Heart left ventricle (tissue), 16 donors: ENCODE measurements around the gene GNAQ. TPM values are rescaled to one million over a fixed set of nuclear protein-coding genes. Genes with fewer than 3 reads are reported as not detected.

Experiments used
- ATAC-seq, 4 donors: fragments of 200-7000 bp; cut with Tn5 transposase; one replicate each; pipeline ENCODE4 v1.9.1; 2020 to 2022; ENCODE audit warnings: moderate library complexity in 4 of 4, mild to moderate bottlenecking in 3 of 4, moderate number of reproducible peaks in 1 of 4
- DNase-seq, 5 donors: peaks; one replicate each; pipeline ENCODE4 v3.0.0-alpha.2; 2020
- H3K27ac ChIP-seq, 12 donors: fragments of 200-600 bp; sonication (generic) in 4 of 12; one replicate each; pipeline versions ENCODE4 v1.5.0 to v1.8.0; 2016 to 2022; ENCODE audit warnings: mild to moderate bottlenecking in 2 of 12
- H3K27me3 ChIP-seq, 9 donors: fragments of 200-600 bp; sonication (generic) in 2 of 9; one replicate each; pipeline versions ENCODE4 v1.5.1 to v1.8.0; 2016 to 2022; ENCODE audit warnings: mild to moderate bottlenecking in 3 of 9
- H3K36me3 ChIP-seq, 9 donors: fragments of 200-600 bp; sonication (generic) in 2 of 9; one replicate each; pipeline versions ENCODE4 v1.5.0 to v1.8.0; 2018 to 2022; ENCODE audit warnings: mild to moderate bottlenecking in 2 of 9
- H3K4me1 ChIP-seq, 12 donors: fragments of 200-600 bp; sonication (generic) in 4 of 12; one replicate each; pipeline versions ENCODE4 v1.5.0 to v1.8.0; 2016 to 2022; ENCODE audit warnings: mild to moderate bottlenecking in 3 of 12
- H3K4me3 ChIP-seq, 12 donors: fragments of 200-600 bp; sonication (generic) in 4 of 12; one replicate each; pipeline versions ENCODE4 v1.5.0 to v1.8.0; 2017 to 2022; ENCODE audit warnings: mild to moderate bottlenecking in 9 of 12, moderate library complexity in 4 of 12
- H3K9me3 ChIP-seq, 12 donors: fragments of 200-600 bp; sonication (generic) in 4 of 12; one replicate each; pipeline versions ENCODE4 v1.5.0 to v1.8.0; 2016 to 2022; ENCODE audit warnings: mild to moderate bottlenecking in 1 of 12
- POLR2A ChIP-seq, 2 donors: fragments of 450-650 bp; IDR thresholded peaks; one replicate each; pipeline ENCODE4 v1.6.1; 2017; ENCODE audit warnings: antibody characterized with exemption in 2 of 2, mild to moderate bottlenecking in 2 of 2, moderate library complexity in 2 of 2
- WGBS, 4 donors: extraction: QIAGEN DNeasy Blood & Tissue Kit in 2 of 4; methylation state at CpG; one replicate each; pipeline versions ENCODE4 v1.1.5 to v1.1.7; 2013 to 2018; 5-methylcytosine and 5-hydroxymethylcytosine counted together
- intact Hi-C, 10 donors: fragments of 100-400 bp; cut with DNase I; formaldehyde crosslinking; loops; one replicate each; pipeline versions ENCODE4 v1.11.1 to v1.14.2; 2022
- polyA plus RNA-seq, 2 donors: library from polyadenylated mRNA; stranded (reverse); fragments of 200-250 nt; gene quantifications; one replicate each; pipeline ENCODE4 v1.2.3, GENCODE V29; 2013
- total RNA-seq, 9 donors: library from RNA; depleted of rRNA in 2 of 9; stranded (reverse); fragments of >200 nt in 2 of 9; fragmentation: NEBNext Ultra II Directional in 3 of 9; extraction: Animal tissue kit (Norgen Biotek cat#: 25700) in 3 of 9; gene quantifications; one replicate each; pipeline versions ENCODE4 v1.1.0 to v1.2.4, GENCODE V29; 2016 to 2023
- TF ChIP-seq, protein P1 (sequence below), 12 donors: fragments of 200-600 bp; sonication (generic) in 4 of 12; IDR thresholded peaks; one replicate each; pipeline versions ENCODE4 v1.5.0 to v1.8.0; 2018 to 2022; ENCODE audit warnings: antibody characterized with exemption in 12 of 12, mild to moderate bottlenecking in 5 of 12
- donor health status: ischemic (EF 13 %, LVEDD 7.1; RV severe dilation, severe dysfunction).
- donor health status: healthy with polysubstance abuse.
- donor health status: DM: no; HTN: yes; CAD: no.
- donor health status: DM: no; HTN: no; CAD: no.
- donor health status: ischemic (EF 25% LVEDD 6.9; RV normal size, moderate dysfunction).
- donor health status: ischemic (EF 25% LVEDD 5.7; RV mildly dilated, moderate dysfunction).
- donor health status: healthy.
- donor health status: DM: yes; HTN: yes; CAD: no.
- donor health status: ischemic (EF 35%, LVEDD 5.7; RV mildly dilated, moderate dysfunction).
- donor health status: nonischemic (EF 11% LVEDD 7.7; RV severe dilation, severe dysfunction).
- donor health status: DM: yes; HTN: yes; CAD: no.
- donor health status: PGD.
- donor health status: ischemic (EF 29% LVEDD 5.4; RV normal size, mild dysfunction).
- donor health status: nonischemic (EF 23%, LVEDD 6.1; RV moderate dilation, normal function).

GNAQ gene
- total and polyA plus RNA-seq, 11 donors: 4.8 to 34.1 (median 11.3) TPM

GRCh38 chr9:77965445-77966123 lies 66.0 kb downstream of the GNAQ start:
- DNase-seq: no peak
- 79 to 87% (median 85%) methylated on average over 6 of the region's 6 CpGs for WGBS, 4 donors
- Histone ChIP-seq H3K9me3 (peaks cover 0 to 5% (median 0%) of the 10 kb centered on the region in 12 donors), H3K27ac (no peak overlapping the region), H3K4me1 (peaks cover 0 to 33% (median 10%) of the 10 kb centered on the region in 12 donors), H3K27me3 (no peaks in the 10 kb centered on the region), H3K4me3 (no peak overlapping the region), H3K36me3 (peaks cover 0 to 7% (median 0%) of the 10 kb centered on the region in 9 donors)
- TF ChIP-seq POLR2A (IDR thresholded peaks at IDR 0.05): no peak
- TF ChIP-seq, protein P1, sequence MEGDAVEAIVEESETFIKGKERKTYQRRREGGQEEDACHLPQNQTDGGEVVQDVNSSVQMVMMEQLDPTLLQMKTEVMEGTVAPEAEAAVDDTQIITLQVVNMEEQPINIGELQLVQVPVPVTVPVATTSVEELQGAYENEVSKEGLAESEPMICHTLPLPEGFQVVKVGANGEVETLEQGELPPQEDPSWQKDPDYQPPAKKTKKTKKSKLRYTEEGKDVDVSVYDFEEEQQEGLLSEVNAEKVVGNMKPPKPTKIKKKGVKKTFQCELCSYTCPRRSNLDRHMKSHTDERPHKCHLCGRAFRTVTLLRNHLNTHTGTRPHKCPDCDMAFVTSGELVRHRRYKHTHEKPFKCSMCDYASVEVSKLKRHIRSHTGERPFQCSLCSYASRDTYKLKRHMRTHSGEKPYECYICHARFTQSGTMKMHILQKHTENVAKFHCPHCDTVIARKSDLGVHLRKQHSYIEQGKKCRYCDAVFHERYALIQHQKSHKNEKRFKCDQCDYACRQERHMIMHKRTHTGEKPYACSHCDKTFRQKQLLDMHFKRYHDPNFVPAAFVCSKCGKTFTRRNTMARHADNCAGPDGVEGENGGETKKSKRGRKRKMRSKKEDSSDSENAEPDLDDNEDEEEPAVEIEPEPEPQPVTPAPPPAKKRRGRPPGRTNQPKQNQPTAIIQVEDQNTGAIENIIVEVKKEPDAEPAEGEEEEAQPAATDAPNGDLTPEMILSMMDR (IDR thresholded peaks at IDR 0.05): no peak
- intact Hi-C loops: no loop called here
- ATAC-seq: no peak

GRCh38 chr9:77964258-77964657 lies 67.4 kb downstream of the GNAQ start:
- no peak for TF ChIP-seq POLR2A (IDR thresholded peaks at IDR 0.05)
- TF ChIP-seq, protein P1 (IDR thresholded peaks at IDR 0.05): no peak
- DNase-seq (no peak), ATAC-seq (no peak)
- Histone ChIP-seq H3K27me3 (no peaks in the 10 kb centered on the region), H3K9me3 (peaks cover 0 to 5% (median 0%) of the 10 kb centered on the region in 12 donors), H3K36me3 (peaks cover 0 to 7% (median 0%) of the 10 kb centered on the region in 9 donors), H3K4me3 (no peak overlapping the region), H3K4me1 (peaks cover 0 to 44% (median 17%) of the 10 kb centered on the region in 12 donors), H3K27ac (no peak overlapping the region)
- intact Hi-C loops: loop anchor here in 1 of 10 donors (5.0 kb wide), 1 partner anchor 47 kb away; no protein-coding TSS in a partner anchor
- 57 to 95% (median 84%) methylated on average over 3 of the region's 3 CpGs for WGBS, 4 donors

- 61 to 74% (median 68%) methylated on average over 1 of the region's 1 CpG for WGBS, 4 donors
- Histone ChIP-seq H3K4me3 (no peak overlapping the region), H3K27ac (peak overlapping the region in 7 of 12 donors; percentile 18 to 63 (median 34)), H3K27me3 (no peaks in the 10 kb centered on the region), H3K9me3 (peaks cover 0 to 5% (median 0%) of the 10 kb centered on the region in 12 donors), H3K4me1 (peaks cover 0 to 59% (median 17%) of the 10 kb centered on the region in 12 donors), H3K36me3 (no peaks in the 10 kb centered on the region)
- DNase-seq: no peak
- ATAC-seq: peak in 1 of 4 donors; percentile 7
- TF ChIP-seq, protein P1 (IDR thresholded peaks at IDR 0.05): no peak
- intact Hi-C loops: loop anchor here in 1 of 10 donors (5.0 kb wide), 1 partner anchor 44 kb away; no protein-coding TSS in a partner anchor
Observed at GRCh38 chr9:77961541-77961940, 70.1 kb downstream of the GNAQ start.

DNA sequence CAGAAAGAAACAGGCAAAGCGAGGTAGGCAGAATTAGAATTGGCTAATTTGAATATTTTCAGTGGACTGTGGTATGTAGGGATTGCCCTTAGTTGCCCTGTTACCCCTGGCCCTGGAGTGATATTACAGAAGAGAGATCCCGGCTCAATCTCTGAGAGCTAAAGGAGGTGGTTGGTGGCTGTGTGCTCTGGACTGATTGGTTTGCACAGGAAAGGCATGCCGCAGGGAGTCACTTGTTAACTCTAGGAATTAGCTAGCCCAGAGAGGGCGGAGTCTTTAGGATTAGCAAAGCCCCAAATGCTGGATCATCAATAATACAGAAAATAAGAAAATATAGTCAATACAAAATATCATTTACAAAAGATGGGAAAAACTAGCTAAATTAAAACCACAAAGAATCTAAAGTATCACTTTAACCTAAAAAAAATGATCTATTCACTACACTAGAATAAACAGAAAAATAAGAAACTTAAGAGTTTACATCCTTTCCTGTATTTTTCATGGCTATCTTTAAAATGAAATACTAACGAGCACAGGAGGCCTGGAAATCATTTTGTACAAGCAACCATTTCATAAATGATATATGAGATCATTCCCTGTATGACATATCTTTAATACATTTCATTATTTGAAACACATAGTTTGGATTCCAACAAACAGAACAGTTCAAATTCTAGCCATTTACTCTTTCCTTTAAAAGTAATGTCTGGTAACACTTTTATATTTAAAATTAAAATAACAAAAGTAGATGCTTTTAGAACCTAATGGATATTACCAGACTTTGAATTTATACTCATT lies 71.1 kb downstream of the GNAQ start:
- no peak for TF ChIP-seq POLR2A (IDR thresholded peaks at IDR 0.05)
- TF ChIP-seq, protein P1 (IDR thresholded peaks at IDR 0.05): no peak
- intact Hi-C loops: loop anchor here in 1 of 10 donors (5.0 kb wide), 1 partner anchor 43 kb away; no protein-coding TSS in a partner anchor
- 82 to 87% (median 83%) methylated on average over 5 of the region's 5 CpGs for WGBS, 4 donors
- Histone ChIP-seq H3K27me3 (no peaks in the 10 kb centered on the region), H3K36me3 (no peaks in the 10 kb centered on the region), H3K9me3 (peaks cover 0 to 5% (median 0%) of the 10 kb centered on the region in 12 donors), H3K4me1 (peaks cover 0 to 64% (median 17%) of the 10 kb centered on the region in 12 donors), H3K4me3 (no peak overlapping the region), H3K27ac (peak overlapping the region in 5 of 12 donors; percentile 1 to 63 (median 27))
- ATAC-seq: no peak
- DNase-seq: no peak
